ENCODE results near the gene PREP. TPM values are rescaled to one million over a fixed set of nuclear protein-coding genes. Genes with fewer than 3 reads are reported as not detected.
"Not testable (repeated sequence)": the region's sequence is repeated elsewhere in the genome, so short reads cannot be mapped to it uniquely, and the experiment has no call there.

The PREP gene
- total RNA-seq, 2 experiments from 2014 or later: 39.4 to 41.5 TPM

GRCh38 chr6:105424175-105424783 lies 21.4 kb upstream of the PREP start:
- no peaks in the 10 kb centered on the region for H3K36me3 Mint-ChIP-seq
- H3K27ac Mint-ChIP-seq: no peak overlapping the region
- H3K9me3 Mint-ChIP-seq: peaks cover 2% of the 10 kb centered on the region
- ATAC-seq (ENCODE audit: low read depth): peak; percentile 56
- POLR2A ChIA-PET: no interaction called here
- peaks cover 4% of the 10 kb centered on the region for H3K4me1 Mint-ChIP-seq
- peak; percentile 54 for DNase-seq
- no peak overlapping the region for H3K4me3 Mint-ChIP-seq
- peaks cover 8% of the 10 kb centered on the region for H3K27me3 Mint-ChIP-seq

- H3K9me3 Mint-ChIP-seq: peaks cover 24% of the 10 kb centered on the region
- DNase-seq; H3K4me3 Mint-ChIP-seq; H3K36me3 Mint-ChIP-seq; POLR2A ChIA-PET; H3K27ac Mint-ChIP-seq; ATAC-seq (ENCODE audit: low read depth); H3K4me1 Mint-ChIP-seq: not testable (repeated sequence)
- H3K27me3 Mint-ChIP-seq: peaks cover 34% of the 10 kb centered on the region
Observed at GRCh38 chr6:105416971-105417370, 14.1 kb upstream of the PREP start.

GRCh38 chr6:105409734-105410133 lies 6.9 kb upstream of the PREP start:
- H3K36me3 Mint-ChIP-seq: peaks cover 6% of the 10 kb centered on the region
- H3K9me3 Mint-ChIP-seq: peaks cover 12% of the 10 kb centered on the region
- POLR2A ChIA-PET: no interaction called here
- H3K27me3 Mint-ChIP-seq: peaks cover 32% of the 10 kb centered on the region
- ATAC-seq (ENCODE audit: low read depth) (no peak), DNase-seq (no peak)
- no peak overlapping the region for H3K27ac Mint-ChIP-seq
- no peaks in the 10 kb centered on the region for H3K4me1 Mint-ChIP-seq
- H3K4me3 Mint-ChIP-seq: no peak overlapping the region

GRCh38 chr6:105402090-105402938 lies 568 bp downstream of the PREP start:
- POLR2A ChIA-PET: interaction anchor here (0.6 to 1.0 kb wide), 4 partner anchors 8 to 697 kb away, joined by 3 to 4 read pairs (median 3); no protein-coding TSS in a partner anchor

GRCh38 chr6:105401247-105402089 lies 1.4 kb downstream of the PREP start:
- POLR2A ChIA-PET: no interaction called here
- Mint-ChIP-seq H3K27me3 (peaks cover 3% of the 10 kb centered on the region), H3K27ac (no peak overlapping the region), H3K4me1 (peaks cover 51% of the 10 kb centered on the region), H3K36me3 (peaks cover 9% of the 10 kb centered on the region), H3K4me3 (peak overlapping the region; percentile 98), H3K9me3 (no peaks in the 10 kb centered on the region)
- ATAC-seq (ENCODE audit: low read depth) (no peak), DNase-seq (no peak)

More at GRCh38 chr6:105402090-105402938, 568 bp downstream of the PREP start:
- DNase-seq (no peak), ATAC-seq (ENCODE audit: low read depth) (peak; percentile 66)
- peaks cover 6% of the 10 kb centered on the region for H3K36me3 Mint-ChIP-seq
- peaks cover 6% of the 10 kb centered on the region for H3K27me3 Mint-ChIP-seq
- peak overlapping the region; percentile 82 for H3K27ac Mint-ChIP-seq
- no peaks in the 10 kb centered on the region for H3K9me3 Mint-ChIP-seq
- peak overlapping the region; percentile 98 for H3K4me3 Mint-ChIP-seq
- peaks cover 51% of the 10 kb centered on the region for H3K4me1 Mint-ChIP-seq

GRCh38 chr6:105400501-105400900 lies 2.4 kb downstream of the PREP start:
- Mint-ChIP-seq H3K4me1 (peaks cover 51% of the 10 kb centered on the region), H3K9me3 (no peaks in the 10 kb centered on the region), H3K27me3 (peaks cover 3% of the 10 kb centered on the region), H3K36me3 (peaks cover 17% of the 10 kb centered on the region), H3K27ac (no peak overlapping the region), H3K4me3 (no peak overlapping the region)
- ATAC-seq (ENCODE audit: low read depth) (no peak), DNase-seq (no peak)
- POLR2A ChIA-PET: no interaction called here

- POLR2A ChIA-PET: no interaction called here
- H3K27ac Mint-ChIP-seq: no peak overlapping the region
- H3K4me3 Mint-ChIP-seq: peak overlapping the region; percentile 67
- peaks cover 25% of the 10 kb centered on the region for H3K36me3 Mint-ChIP-seq
- no peak for ATAC-seq (ENCODE audit: low read depth)
- no peaks in the 10 kb centered on the region for H3K27me3 Mint-ChIP-seq
- no peak for DNase-seq
- peaks cover 47% of the 10 kb centered on the region for H3K4me1 Mint-ChIP-seq
- no peaks in the 10 kb centered on the region for H3K9me3 Mint-ChIP-seq
Observed at GRCh38 chr6:105398859-105399258, 4.0 kb downstream of the PREP start.

GRCh38 chr6:105397987-105398386 lies 4.9 kb downstream of the PREP start:
- peak overlapping the region; percentile 67 for H3K4me3 Mint-ChIP-seq
- no peak for DNase-seq
- no peaks in the 10 kb centered on the region for H3K27me3 Mint-ChIP-seq

GRCh38 chr6:105391705-105392104 lies 11.2 kb downstream of the PREP start:
- H3K4me1 Mint-ChIP-seq: peaks cover 3% of the 10 kb centered on the region
- ATAC-seq (ENCODE audit: low read depth): no peak
- no peaks in the 10 kb centered on the region for H3K27me3 Mint-ChIP-seq
- peaks cover 29% of the 10 kb centered on the region for H3K36me3 Mint-ChIP-seq
- no peaks in the 10 kb centered on the region for H3K9me3 Mint-ChIP-seq
- POLR2A ChIA-PET: no interaction called here
- DNase-seq: no peak
- no peak overlapping the region for H3K4me3 Mint-ChIP-seq
- no peak overlapping the region for H3K27ac Mint-ChIP-seq

More at GRCh38 chr6:105397987-105398386, 4.9 kb downstream of the PREP start:
- H3K36me3 Mint-ChIP-seq: peaks cover 25% of the 10 kb centered on the region
- H3K27ac Mint-ChIP-seq: peak overlapping the region; percentile 61
- POLR2A ChIA-PET: no interaction called here
- ATAC-seq (ENCODE audit: low read depth): no peak
- H3K4me1 Mint-ChIP-seq: peaks cover 42% of the 10 kb centered on the region
- no peaks in the 10 kb centered on the region for H3K9me3 Mint-ChIP-seq

GRCh38 chr6:105389543-105389942 lies 13.3 kb downstream of the PREP start:
- DNase-seq: no peak
- peaks cover 20% of the 10 kb centered on the region for H3K36me3 Mint-ChIP-seq
- peaks cover 3% of the 10 kb centered on the region for H3K4me1 Mint-ChIP-seq
- no peaks in the 10 kb centered on the region for H3K27me3 Mint-ChIP-seq
- H3K27ac Mint-ChIP-seq: no peak overlapping the region
- POLR2A ChIA-PET: no interaction called here
- no peak overlapping the region for H3K4me3 Mint-ChIP-seq
- H3K9me3 Mint-ChIP-seq: no peaks in the 10 kb centered on the region
- ATAC-seq (ENCODE audit: low read depth): no peak

- H3K27me3 Mint-ChIP-seq: no peaks in the 10 kb centered on the region
- no peak overlapping the region for H3K27ac Mint-ChIP-seq
- H3K9me3 Mint-ChIP-seq: no peaks in the 10 kb centered on the region
- H3K4me1 Mint-ChIP-seq: peaks cover 12% of the 10 kb centered on the region
- DNase-seq (no peak), ATAC-seq (ENCODE audit: low read depth) (no peak)
- no peak overlapping the region for H3K4me3 Mint-ChIP-seq
- H3K36me3 Mint-ChIP-seq: peaks cover 27% of the 10 kb centered on the region
- POLR2A ChIA-PET: interaction anchor here (0.6 kb wide), 1 partner anchor 763 kb away, joined by 5 read pairs; no protein-coding TSS in a partner anchor
Observed at GRCh38 chr6:105388392-105388791, 14.5 kb downstream of the PREP start.

GRCh38 chr6:105384004-105384403 lies 18.9 kb downstream of the PREP start:
- H3K36me3 Mint-ChIP-seq: peaks cover 19% of the 10 kb centered on the region
- no peak for ATAC-seq (ENCODE audit: low read depth)
- POLR2A ChIA-PET: no interaction called here
- DNase-seq: no peak
- H3K27me3 Mint-ChIP-seq: no peaks in the 10 kb centered on the region
- no peak overlapping the region for H3K27ac Mint-ChIP-seq
- no peaks in the 10 kb centered on the region for H3K9me3 Mint-ChIP-seq
- peaks cover 23% of the 10 kb centered on the region for H3K4me1 Mint-ChIP-seq
- no peak overlapping the region for H3K4me3 Mint-ChIP-seq

- Mint-ChIP-seq H3K4me1 (peaks cover 28% of the 10 kb centered on the region), H3K27ac (no peak overlapping the region), H3K4me3 (no peak overlapping the region), H3K36me3 (peaks cover 19% of the 10 kb centered on the region), H3K9me3 (no peaks in the 10 kb centered on the region), H3K27me3 (no peaks in the 10 kb centered on the region)
- POLR2A ChIA-PET: no interaction called here
- DNase-seq: no peak
- no peak for ATAC-seq (ENCODE audit: low read depth)
Observed at GRCh38 chr6:105382958-105383357, 19.9 kb downstream of the PREP start.
